Pancreas (tissue), 10 donors: ENCODE data around the gene PTPN12. TPM values are rescaled to one million over a fixed set of nuclear protein-coding genes. Genes with fewer than 3 reads are reported as not detected.
A peak's percentile ranks its signal among the peaks of the same experiment; 100 is the strongest.

ENCODE experiments used
- ATAC-seq, 4 donors: fragments of 200-7000 bp; cut with Tn5 transposase; one replicate each; pipeline versions ENCODE4 v1.8.0 to v1.9.1; 2020; ENCODE audit warnings: mild to moderate bottlenecking in 4 of 4, moderate library complexity in 4 of 4
- DNase-seq, 6 donors: peaks; one replicate each; pipeline ENCODE4 v3.0.0-alpha.2; 2020
- FAIRE-seq: peaks from 2 replicates; lab custom pipeline; 2012; peaks lifted over from hg19 to GRCh38; lab: Jason Lieb, UNC
- H3K27ac ChIP-seq, 4 donors: fragments of 200-600 bp; sonication (generic); 1 replicate in 3 of 4; 2 replicates in 1 of 4; pipeline versions ENCODE4 v1.5.0 to v1.8.0; 2020
- H3K27me3 ChIP-seq, 4 donors: fragments of 200-600 bp; one replicate each; pipeline ENCODE4 v1.8.0; 2021
- H3K36me3 ChIP-seq, 3 donors: fragments of 200-600 bp; sonication (generic) in 1 of 3; one replicate each; pipeline versions ENCODE4 v1.5.0 to v1.8.0; 2020 to 2021
- H3K4me1 ChIP-seq, 3 donors: fragments of 200-600 bp; one replicate each; pipeline ENCODE4 v1.8.0; 2021
- H3K4me3 ChIP-seq, 4 donors: fragments of 200-600 bp; sonication (generic) in 2 of 4; one replicate each; pipeline versions ENCODE4 v1.5.0 to v1.8.0; 2020 to 2021
- H3K9me3 ChIP-seq, 4 donors: fragments of 200-600 bp; one replicate each; pipeline ENCODE4 v1.8.0; 2021
- WGBS, 2 donors: extraction: QIAGEN DNeasy Blood & Tissue Kit; methylation state at CpG; one replicate each; pipeline ENCODE4 v1.1.7; 2013; 5-methylcytosine and 5-hydroxymethylcytosine counted together
- intact Hi-C, 3 donors: fragments of 100-400 bp; cut with DNase I; formaldehyde crosslinking; loops; one replicate each; pipeline versions ENCODE4 v1.11.1 to v1.14.2; 2022
- polyA plus RNA-seq, 2 donors: library from polyadenylated mRNA; stranded (reverse); fragments of 200-250 nt; gene quantifications; one replicate each; pipeline ENCODE4 v1.2.3, GENCODE V29; 2013
- total RNA-seq, 6 donors: library from RNA; stranded (reverse); fragmentation: NEBNext Ultra II Directional in 4 of 6; extraction: Animal tissue kit (Norgen Biotek cat#: 25700) in 4 of 6; gene quantifications; one replicate each; pipeline versions ENCODE4 v1.2.1 to v1.2.4, GENCODE V29; 2021 to 2023
- TF ChIP-seq, protein P1 (sequence below), 4 donors: fragments of 200-600 bp; sonication (generic) in 3 of 4; IDR thresholded peaks; one replicate each; pipeline versions ENCODE4 v1.5.0 to v1.8.0; 2021; ENCODE audit warnings: antibody characterized with exemption in 4 of 4
- donor health status: healthy with polysubstance abuse.
- donor health status: DM: no; HTN: no; CAD: no; lungs with moderate emphysema.
- donor health status: DM: no; HTN: no; CAD: no.
- donor health status: control.
- donor health status: control.
- donor health status: Bipolar disorder and iron deficiency.
- donor health status: DM: yes; HTN: yes; CAD: no.
- donor health status: DM: no; HTN: no; CAD: no.
- donor health status: DM: no; HTN: no; CAD: no.
- donor health status: DM: yes; HTN: yes; CAD: no.

Gene PTPN12
- total and polyA plus RNA-seq, 8 donors: 12.0 to 42.9 (median 21.1) TPM

DNA sequence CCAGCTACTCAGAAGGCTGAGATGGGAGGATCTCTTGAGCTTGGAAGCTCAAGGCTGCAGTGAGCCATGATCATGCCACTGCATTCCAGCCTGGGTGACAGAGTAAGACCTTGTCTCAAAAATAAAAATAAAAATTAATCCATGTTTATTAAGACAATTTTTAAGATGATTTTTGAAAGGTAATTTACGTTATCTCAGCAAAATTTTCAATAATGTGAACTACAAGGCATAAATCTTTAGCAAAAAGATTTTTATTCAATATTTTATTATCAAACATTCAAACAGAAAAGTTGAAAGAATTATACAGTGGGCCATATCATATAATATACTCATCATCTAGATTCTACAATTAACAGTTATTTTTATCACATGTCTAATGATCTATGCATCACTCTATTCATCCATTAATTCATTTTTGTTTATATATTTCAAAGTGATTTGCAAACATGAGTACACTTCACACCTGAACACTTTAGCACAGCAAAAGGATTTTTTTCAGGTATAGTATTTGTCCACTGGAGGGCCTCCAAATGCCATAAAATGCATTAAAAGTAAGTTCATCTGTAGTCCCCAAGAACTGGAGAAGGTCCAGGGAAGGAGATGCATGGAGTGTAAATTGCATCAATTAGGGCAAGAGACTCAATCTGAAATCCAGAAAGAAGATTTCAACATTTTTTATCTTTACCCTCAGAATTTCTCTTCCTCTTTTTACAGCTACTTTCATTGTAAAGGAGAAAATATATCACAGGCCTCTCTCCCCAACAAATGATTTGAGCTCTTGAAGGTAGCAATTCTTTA lies 120.5 kb downstream of the PTPN12 start:
- Histone ChIP-seq H3K4me3 (no peak overlapping the region), H3K4me1 (peaks cover 7 to 10% (median 9%) of the 10 kb centered on the region in 3 donors), H3K27ac (no peak overlapping the region), H3K9me3 (no peaks in the 10 kb centered on the region), H3K27me3 (no peaks in the 10 kb centered on the region), H3K36me3 (no peaks in the 10 kb centered on the region)
- 45 to 71% methylated on average over 1 of the region's 1 CpG for WGBS, 2 donors
- FAIRE-seq (peak; percentile 71), ATAC-seq (peak; percentile 75 to 86 (median 84)), DNase-seq (peak in 2 of 6 donors; percentile 18 to 38)
- TF ChIP-seq, protein P1, sequence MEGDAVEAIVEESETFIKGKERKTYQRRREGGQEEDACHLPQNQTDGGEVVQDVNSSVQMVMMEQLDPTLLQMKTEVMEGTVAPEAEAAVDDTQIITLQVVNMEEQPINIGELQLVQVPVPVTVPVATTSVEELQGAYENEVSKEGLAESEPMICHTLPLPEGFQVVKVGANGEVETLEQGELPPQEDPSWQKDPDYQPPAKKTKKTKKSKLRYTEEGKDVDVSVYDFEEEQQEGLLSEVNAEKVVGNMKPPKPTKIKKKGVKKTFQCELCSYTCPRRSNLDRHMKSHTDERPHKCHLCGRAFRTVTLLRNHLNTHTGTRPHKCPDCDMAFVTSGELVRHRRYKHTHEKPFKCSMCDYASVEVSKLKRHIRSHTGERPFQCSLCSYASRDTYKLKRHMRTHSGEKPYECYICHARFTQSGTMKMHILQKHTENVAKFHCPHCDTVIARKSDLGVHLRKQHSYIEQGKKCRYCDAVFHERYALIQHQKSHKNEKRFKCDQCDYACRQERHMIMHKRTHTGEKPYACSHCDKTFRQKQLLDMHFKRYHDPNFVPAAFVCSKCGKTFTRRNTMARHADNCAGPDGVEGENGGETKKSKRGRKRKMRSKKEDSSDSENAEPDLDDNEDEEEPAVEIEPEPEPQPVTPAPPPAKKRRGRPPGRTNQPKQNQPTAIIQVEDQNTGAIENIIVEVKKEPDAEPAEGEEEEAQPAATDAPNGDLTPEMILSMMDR (IDR thresholded peaks at IDR 0.05): peak in 3 of 4 donors; percentile 17 to 49 (median 39)
- intact Hi-C loops: loop anchor here in 2 of 3 donors (5.0 to 10.0 kb wide), 2 partner anchors 97 to 105 kb away; no protein-coding TSS in a partner anchor

- no peak for DNase-seq
- TF ChIP-seq, protein P1 (IDR thresholded peaks at IDR 0.05): no peak
- no peak for FAIRE-seq
- WGBS, 2 donors: 87 to 93% methylated on average over 5 of the region's 5 CpGs
- no peak for ATAC-seq
- H3K36me3 ChIP-seq: no peaks in the 10 kb centered on the region
- no peaks in the 10 kb centered on the region for H3K27me3 ChIP-seq
- H3K4me1 ChIP-seq: peaks cover 0 to 3% (median under 1%) of the 10 kb centered on the region in 3 donors
- intact Hi-C loops: loop anchor here in 2 of 3 donors (5.0 to 10.0 kb wide), 2 partner anchors 96 to 103 kb away; no protein-coding TSS in a partner anchor
- H3K4me3 ChIP-seq: no peak overlapping the region
- H3K9me3 ChIP-seq: no peaks in the 10 kb centered on the region
- no peak overlapping the region for H3K27ac ChIP-seq
Measured at GRCh38 chr7:77658928-77659327, 121.8 kb downstream of the PTPN12 start.

GRCh38 chr7:77661816-77662215 lies 124.7 kb downstream of the PTPN12 start:
- DNase-seq (no peak), ATAC-seq (no peak), FAIRE-seq (no peak)
- no peaks in the 10 kb centered on the region for H3K36me3 ChIP-seq
- TF ChIP-seq, protein P1 (IDR thresholded peaks at IDR 0.05): no peak
- no peaks in the 10 kb centered on the region for H3K9me3 ChIP-seq
- 90 to 96% methylated on average over 5 of the region's 5 CpGs for WGBS, 2 donors
- H3K4me1 ChIP-seq: no peaks in the 10 kb centered on the region
- H3K4me3 ChIP-seq: no peak overlapping the region
- no peak overlapping the region for H3K27ac ChIP-seq
- intact Hi-C loops: no loop called here
- H3K27me3 ChIP-seq: no peaks in the 10 kb centered on the region

DNA sequence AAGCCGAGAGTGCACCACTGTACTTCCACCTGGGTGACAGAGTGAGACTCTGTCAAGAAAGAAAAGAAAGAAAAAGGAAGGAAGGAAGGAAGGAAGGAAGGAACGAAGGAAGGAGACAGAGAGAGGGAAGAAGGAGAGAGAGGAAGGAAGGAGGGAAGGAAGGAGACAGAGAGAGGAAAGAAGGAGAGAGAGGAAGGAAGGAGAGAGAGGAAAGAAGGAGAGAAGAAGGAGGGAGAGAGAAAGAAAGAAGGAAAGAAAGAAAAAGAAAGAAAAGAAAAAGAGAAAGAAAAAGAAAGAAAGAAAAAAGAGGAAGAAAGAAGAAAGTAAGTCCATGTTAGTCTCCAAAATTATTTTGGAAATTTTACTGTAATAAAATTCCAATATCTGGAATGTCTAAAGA lies 125.8 kb downstream of the PTPN12 start:
- Histone ChIP-seq H3K4me3 (no peak overlapping the region), H3K27me3 (no peaks in the 10 kb centered on the region), H3K36me3 (no peaks in the 10 kb centered on the region), H3K9me3 (no peaks in the 10 kb centered on the region), H3K4me1 (no peaks in the 10 kb centered on the region), H3K27ac (no peak overlapping the region)
- DNase-seq (no peak), FAIRE-seq (no peak), ATAC-seq (no peak)
- intact Hi-C loops: no loop called here
- 92 to 93% methylated on average over 2 of the region's 2 CpGs for whole genome bisulfite sequencing, 2 donors
- TF ChIP-seq, protein P1 (IDR thresholded peaks at IDR 0.05): no peak

- Histone ChIP-seq H3K36me3 (no peaks in the 10 kb centered on the region), H3K4me1 (no peaks in the 10 kb centered on the region), H3K27ac (no peak overlapping the region), H3K27me3 (no peaks in the 10 kb centered on the region), H3K4me3 (no peak overlapping the region), H3K9me3 (no peaks in the 10 kb centered on the region)
- FAIRE-seq (no peak), DNase-seq (no peak), ATAC-seq (no peak)
- intact Hi-C loops: no loop called here
- TF ChIP-seq, protein P1 (IDR thresholded peaks at IDR 0.05): no peak
Measured at GRCh38 chr7:77664715-77665114, 127.6 kb downstream of the PTPN12 start.
